ENCODE data around the gene DLGAP1.
"Not testable (repeated sequence)": the region's sequence is repeated elsewhere in the genome, so short reads cannot be mapped to it uniquely, and the experiment has no call there.

The DLGAP1 gene

DNA sequence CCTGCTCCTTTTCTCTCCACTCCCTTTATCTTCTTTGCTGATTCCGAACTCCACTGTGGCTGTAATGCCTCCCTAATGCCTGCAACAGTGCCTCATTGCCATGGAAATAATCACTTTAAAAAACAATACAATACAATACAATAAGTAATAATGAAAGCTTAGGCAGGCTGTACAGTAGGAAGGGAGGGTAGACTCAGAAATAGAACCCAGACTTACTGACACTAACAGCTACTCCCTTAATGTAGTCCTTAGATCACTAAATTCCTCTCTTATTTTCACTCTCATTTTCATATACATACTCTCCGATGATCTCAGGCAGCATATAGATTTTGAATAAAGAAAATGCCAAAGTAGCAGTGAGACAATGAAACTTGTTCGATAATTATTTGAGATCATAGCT lies 70.2 kb downstream of the DLGAP1 start:
- no peak for DNase-seq

DNA sequence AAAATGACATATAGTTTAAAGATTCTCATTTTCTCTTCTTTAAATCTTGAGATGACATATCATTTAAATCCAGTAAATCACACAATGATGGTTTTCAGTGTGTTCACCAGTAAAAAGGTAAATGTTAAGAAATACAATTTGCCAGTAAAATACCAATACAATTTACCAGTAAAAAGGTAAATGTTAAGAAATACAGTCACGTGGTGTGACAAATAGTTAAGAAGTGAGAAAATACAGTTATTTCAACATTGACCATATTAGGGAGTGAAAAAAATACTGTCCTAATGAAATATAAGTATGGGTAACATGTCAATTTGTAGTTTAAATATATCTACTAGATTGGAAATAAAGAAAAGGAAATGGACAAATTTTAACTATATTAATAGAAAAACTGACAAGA lies 80.5 kb downstream of the DLGAP1 start:
- no peak for DNase-seq

DNA sequence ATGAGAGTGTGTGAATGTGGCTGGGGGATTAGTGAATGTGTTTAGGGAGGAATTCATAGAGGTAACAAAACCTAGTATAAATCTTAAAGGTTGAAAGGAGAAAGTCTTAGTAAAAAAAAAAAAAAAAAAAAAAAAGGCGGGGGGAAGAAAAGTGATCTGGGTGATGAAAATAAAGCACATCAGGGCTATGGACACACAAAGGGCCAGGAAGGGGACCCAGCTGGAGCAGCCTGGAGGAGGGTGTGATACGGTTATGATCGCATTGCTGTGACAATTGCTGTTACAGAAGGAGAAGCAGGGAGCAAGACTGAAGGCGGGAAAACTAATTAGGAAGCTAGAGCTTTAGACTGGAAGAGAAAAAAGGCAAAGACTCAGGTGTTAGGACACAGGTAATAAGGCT lies 85.4 kb downstream of the DLGAP1 start:
- DNase-seq = no peak

GRCh38 chr18:4360221-4360715 lies 94.8 kb downstream of the DLGAP1 start:
- DNase-seq = no peak

DNA sequence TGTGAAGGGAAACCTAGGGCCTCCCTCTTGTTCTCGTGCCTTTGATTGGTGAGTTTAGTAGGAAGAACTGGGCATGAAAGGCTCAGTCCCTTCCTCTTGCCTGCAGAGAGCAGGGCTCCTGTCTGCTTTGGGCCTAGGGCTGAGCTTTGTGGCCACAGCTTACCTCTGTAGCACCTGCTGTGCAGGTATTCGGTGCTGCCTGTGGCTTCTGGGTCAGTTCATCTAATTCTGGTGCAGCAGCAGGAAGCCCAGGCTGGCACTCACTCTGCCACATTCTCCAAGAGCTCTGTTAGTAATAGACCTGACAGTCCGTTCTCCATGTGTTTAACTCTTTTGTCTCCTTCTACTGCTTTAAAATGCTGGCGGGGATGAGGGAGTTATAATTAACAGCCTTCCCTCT lies 96.5 kb downstream of the DLGAP1 start:
- no peak for DNase-seq

DNA sequence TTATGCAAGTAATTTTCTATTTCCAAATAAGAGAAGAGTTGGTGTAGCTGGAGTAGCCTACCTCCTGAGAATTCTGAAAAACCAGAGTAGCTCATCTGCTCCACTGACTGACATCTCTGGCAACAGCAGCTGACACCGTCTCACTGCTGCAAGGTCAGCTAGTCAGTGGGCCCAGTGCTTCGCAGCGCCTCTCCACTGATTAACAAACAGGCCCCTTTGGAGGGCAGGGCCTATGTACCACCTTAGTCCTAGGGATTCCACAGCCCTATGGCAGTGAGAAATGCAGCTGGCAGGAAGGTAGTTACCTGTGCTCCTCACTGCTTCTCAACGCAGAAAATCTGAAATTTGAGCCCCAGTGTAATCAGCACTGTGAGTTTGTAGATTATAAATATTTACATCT lies 97.5 kb downstream of the DLGAP1 start:
- DNase-seq = no peak

- DNase-seq = no peak
Measured at GRCh38 chr18:4356929-4357328, 98.2 kb downstream of the DLGAP1 start.

GRCh38 chr18:4353853-4354418 lies 101.2 kb downstream of the DLGAP1 start:
- no peak for DNase-seq

GRCh38 chr18:4352746-4353551 lies 102.2 kb downstream of the DLGAP1 start:
- DNase-seq = no peak

- DNase-seq = no peak
Measured at GRCh38 chr18:4351005-4351404, 104.1 kb downstream of the DLGAP1 start.

DNA sequence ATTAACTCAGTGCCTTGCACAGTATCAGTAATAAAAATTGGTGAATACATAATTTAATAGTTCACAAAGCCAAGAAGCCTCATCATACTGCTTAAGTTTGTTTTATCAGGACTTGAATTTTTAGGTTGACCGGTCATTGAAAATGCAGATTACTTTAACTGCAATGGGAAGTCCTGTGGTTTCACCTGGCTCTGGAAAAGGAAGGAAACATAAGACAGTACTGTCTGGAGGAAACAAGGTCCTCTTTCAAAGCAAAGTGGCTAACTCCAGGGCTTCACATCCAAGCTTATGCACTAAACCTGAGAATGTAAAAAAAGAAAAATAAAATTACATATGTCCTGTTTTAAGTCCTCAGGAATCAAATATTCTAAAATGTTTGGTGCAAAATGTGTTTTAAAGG lies 119.7 kb downstream of the DLGAP1 start:
- DNase-seq = no peak

GRCh38 chr18:4333043-4333442 lies 122.1 kb downstream of the DLGAP1 start:
- DNase-seq = no peak

DNA sequence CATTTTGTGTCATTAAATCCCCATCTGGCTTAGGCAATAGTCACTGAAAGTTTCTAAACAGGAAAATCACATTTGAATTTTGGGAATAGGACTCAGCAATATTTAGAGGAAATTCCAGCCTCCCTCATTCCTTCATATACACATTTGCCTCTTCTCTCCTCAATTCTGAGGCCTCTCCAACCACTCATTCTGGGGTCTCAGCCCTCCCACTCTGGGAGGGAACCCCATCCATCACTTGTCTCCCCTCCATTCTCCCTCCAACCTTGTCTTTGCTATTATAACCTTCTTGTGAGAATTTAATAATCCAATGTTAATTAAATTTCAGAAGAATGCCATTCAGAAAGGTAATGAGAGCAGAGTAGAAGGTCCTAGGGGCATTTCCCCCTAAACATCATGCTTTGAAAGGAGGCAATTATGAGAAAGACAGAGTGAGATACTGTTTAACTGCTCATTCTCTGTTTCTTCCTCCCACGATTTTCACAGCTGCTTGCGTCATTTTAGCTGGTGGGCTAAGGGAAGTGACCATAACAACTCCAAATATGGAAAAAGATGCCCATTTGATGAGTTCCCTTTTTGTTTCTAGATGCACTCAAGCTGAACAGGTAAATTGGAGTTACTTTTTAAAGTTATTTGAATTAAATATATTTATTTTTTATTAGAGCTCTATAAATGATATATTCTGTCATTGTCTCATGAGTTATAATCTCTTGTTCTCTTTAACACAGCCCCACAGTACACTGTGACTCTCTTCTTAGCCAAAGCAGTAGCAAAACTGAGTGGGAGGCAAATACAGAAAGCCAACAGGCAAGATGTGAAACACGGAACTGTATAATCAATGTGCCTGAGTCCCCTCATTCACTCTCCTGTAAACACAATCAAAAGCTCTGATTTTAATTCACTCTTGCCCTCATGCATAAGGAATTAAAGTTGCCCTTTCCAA lies 135.1 kb downstream of the DLGAP1 start:
- DNase-seq = no peak

- DNase-seq = no peak
Measured at GRCh38 chr18:4318311-4318710, 136.8 kb downstream of the DLGAP1 start.

GRCh38 chr18:4311945-4312344 lies 143.2 kb downstream of the DLGAP1 start:
- DNase-seq = not testable (repeated sequence)

GRCh38 chr18:4311136-4311535 lies 144.0 kb downstream of the DLGAP1 start:
- DNase-seq = no peak

DNA sequence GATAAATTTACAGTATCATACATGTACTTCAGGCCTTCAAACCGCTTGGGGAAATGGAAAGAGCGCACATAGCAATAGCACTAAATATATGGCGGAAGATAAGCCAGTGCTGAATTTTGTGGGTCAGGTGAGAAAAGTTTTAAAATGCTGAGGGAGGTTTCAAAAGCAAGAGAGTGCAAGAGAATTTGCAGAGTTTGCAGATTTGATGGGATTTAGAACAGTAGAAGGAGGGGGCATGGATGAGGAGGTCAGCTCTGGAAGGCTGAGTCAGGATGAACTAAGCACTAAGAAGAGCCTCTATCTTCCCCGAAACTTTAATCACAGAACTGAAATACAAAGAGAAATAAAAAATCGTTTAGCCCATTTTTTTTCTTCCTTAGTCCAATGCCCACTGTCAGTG lies 145.9 kb downstream of the DLGAP1 start:
- no peak for DNase-seq

GRCh38 chr18:4308576-4308975 lies 146.5 kb downstream of the DLGAP1 start:
- DNase-seq = no peak

- DNase-seq = no peak
Measured at GRCh38 chr18:4299395-4299794, 155.7 kb downstream of the DLGAP1 start.

DNA sequence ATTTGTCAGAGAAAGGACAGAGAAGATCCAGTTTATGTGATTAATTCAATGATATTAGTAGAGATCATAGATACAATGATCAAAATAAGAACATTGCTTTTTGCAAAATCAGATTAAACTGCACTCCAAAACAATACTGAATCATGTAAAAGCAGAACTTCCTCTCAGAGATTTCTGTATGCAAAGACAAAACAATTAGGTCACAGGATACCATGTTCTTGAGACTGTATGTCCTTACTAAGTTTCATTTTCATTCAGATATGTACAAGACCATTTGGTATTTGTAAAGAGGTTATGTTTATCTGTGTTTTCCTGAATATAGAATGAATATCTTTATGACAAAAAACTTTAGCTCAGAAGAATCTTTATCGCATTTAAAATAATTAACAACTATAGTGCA lies 161.8 kb downstream of the DLGAP1 start:
- no peak for DNase-seq

DNA sequence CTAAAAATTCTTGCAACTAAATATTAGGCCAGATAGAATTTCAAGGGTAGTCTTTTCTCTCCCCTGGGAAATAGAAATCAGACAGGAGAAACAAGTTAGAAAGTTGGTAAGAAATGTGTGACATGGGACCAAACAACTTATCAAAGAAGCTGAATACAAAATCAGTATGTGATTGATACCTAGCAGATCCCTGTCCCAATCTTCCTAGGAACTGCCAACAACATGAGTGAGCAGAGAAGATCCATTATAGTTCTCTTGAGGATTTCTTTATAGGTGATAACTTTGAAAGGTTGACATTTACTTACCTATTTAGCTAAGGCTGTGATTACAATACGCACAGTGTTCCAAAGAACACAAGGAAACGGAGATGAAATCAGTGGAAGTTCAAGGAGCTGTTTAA lies 162.4 kb downstream of the DLGAP1 start:
- DNase-seq = no peak

DNA sequence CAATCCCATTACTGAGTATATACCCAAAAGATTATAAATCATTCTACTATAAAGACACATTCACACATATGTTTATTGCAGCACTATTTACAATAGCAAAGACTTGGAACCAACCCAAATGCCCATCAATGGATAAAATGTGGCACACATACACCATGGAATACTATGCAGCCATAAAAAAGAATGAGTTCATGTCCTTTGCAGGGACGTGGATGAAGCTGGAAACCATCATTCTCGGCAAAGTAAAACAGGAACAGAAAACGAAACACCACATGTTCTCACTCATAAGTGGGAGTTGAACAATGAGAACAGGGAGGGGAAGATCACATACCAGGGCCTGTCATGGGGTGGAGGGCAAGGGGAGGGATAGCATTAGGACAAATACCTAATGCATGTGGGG lies 167.8 kb downstream of the DLGAP1 start:
- not testable (repeated sequence) for DNase-seq

GRCh38 chr18:4286256-4286655 lies 168.9 kb downstream of the DLGAP1 start:
- DNase-seq = no peak

DNA sequence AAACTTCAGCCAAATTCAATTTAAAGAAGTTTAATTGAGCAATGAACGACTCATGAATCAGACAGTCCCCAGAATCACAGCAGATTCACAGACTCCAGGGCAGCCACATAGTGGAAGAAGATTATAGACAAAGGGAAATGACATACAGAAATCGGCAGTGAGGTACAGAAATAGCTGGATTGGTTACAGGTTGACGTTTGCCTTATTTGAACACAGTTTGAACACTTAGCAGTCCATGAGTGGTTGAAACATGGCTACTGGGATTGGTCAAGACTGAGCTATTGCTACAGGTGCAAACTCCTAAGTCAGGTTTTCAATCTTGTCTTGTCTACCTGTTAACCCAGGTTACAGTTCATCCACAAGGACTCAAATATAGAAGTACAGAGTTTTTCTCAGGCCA lies 169.6 kb downstream of the DLGAP1 start:
- DNase-seq = no peak

Measured in RPMI8226 (cell line).